Neuronal stem cell (in vitro differentiated cells): ENCODE measurements around the gene CACNB2.

Experiments
- DNase-seq: peaks from one replicate; pipeline ENCODE4 v3.0.0-alpha.2; 2013; ENCODE audit warnings: low spot score
- H2AFZ ChIP-seq: one replicate; pipeline ENCODE4 v1.6.1; 2013; ENCODE audit warnings: mild to moderate bottlenecking, low read length, inconsistent platforms
- H2AK5ac ChIP-seq: 2 replicates; pipeline ENCODE4 v1.6.1; 2013; ENCODE audit warnings: low read depth, mild to moderate bottlenecking, inconsistent platforms, low read length, moderate library complexity, mixed read lengths
- H2BK120ac ChIP-seq: 2 replicates; pipeline ENCODE4 v1.6.1; 2013; ENCODE audit warnings: low read depth, mild to moderate bottlenecking, inconsistent platforms, low read length, moderate library complexity, mixed read lengths
- H2BK12ac ChIP-seq: one replicate; pipeline ENCODE4 v1.6.1; 2013; ENCODE audit warnings: low read length, inconsistent platforms
- H2BK15ac ChIP-seq: 2 replicates; pipeline ENCODE4 v1.6.1; 2013; ENCODE audit warnings: mild to moderate bottlenecking, low read length, inconsistent platforms, mixed read lengths
- H2BK5ac ChIP-seq: one replicate; pipeline ENCODE4 v1.6.1; 2013; ENCODE audit warnings: inconsistent platforms, mild to moderate bottlenecking, low read length, moderate library complexity
- H3K14ac ChIP-seq: one replicate; pipeline ENCODE4 v1.6.1; 2013; ENCODE audit warnings: low read length, inconsistent platforms
- H3K18ac ChIP-seq: 2 replicates; pipeline ENCODE4 v1.6.1; 2013; ENCODE audit warnings: low read length, inconsistent platforms
- H3K23ac ChIP-seq: 2 replicates; pipeline ENCODE4 v1.6.1; 2013; ENCODE audit warnings: low read depth, mild to moderate bottlenecking, mixed read lengths, low read length, inconsistent platforms; ENCODE audit not compliant: poor library complexity
- H3K27ac ChIP-seq: replicated peaks from 3 replicates; pipeline ENCODE4 v1.5.1; 2013; ENCODE audit warnings: low read length, inconsistent platforms
- H3K27me3 ChIP-seq, 3 experiments: 2 replicates each; pipeline ENCODE4 v1.6.1; 2013; ENCODE audit warnings: low read length in 3 of 3, mild to moderate bottlenecking in 2 of 3, inconsistent platforms in 1 of 3, low read depth in 1 of 3, mixed read lengths in 1 of 3, moderate library complexity in 1 of 3; ENCODE audit not compliant: control insufficient read depth in 3 of 3, insufficient read depth in 3 of 3
- H3K36me3 ChIP-seq, 2 donors: replicated peaks in 1 of 2; 2 replicates each; pipeline ENCODE4 v1.6.1; 2013; ENCODE audit warnings: low read length in 2 of 2; ENCODE audit not compliant: control insufficient read depth in 2 of 2, insufficient read depth in 2 of 2
- H3K4ac ChIP-seq: 2 replicates; pipeline ENCODE4 v1.6.1; 2013; ENCODE audit warnings: inconsistent platforms, mild to moderate bottlenecking, low read length, moderate library complexity
- H3K4me1 ChIP-seq, 2 donors: 1 replicate in 1 of 2; 2 replicates in 1 of 2; pipeline ENCODE4 v1.6.1; 2013; ENCODE audit warnings: low read length in 2 of 2, low read depth in 1 of 2; ENCODE audit not compliant: control insufficient read depth in 2 of 2, insufficient read depth in 1 of 2
- H3K4me2 ChIP-seq: one replicate; pipeline ENCODE4 v1.6.1; 2013; ENCODE audit warnings: mild to moderate bottlenecking, low read length, inconsistent platforms; ENCODE audit not compliant: insufficient read depth, poor library complexity, severe bottlenecking
- H3K4me3 ChIP-seq, 2 donors: 2 replicates each; pipeline ENCODE4 v1.5.1; 2013; ENCODE audit warnings: low read length in 2 of 2, mild to moderate bottlenecking in 2 of 2, inconsistent platforms in 1 of 2, moderate library complexity in 1 of 2
- H3K79me1 ChIP-seq: one replicate; pipeline ENCODE4 v1.6.1; 2013; ENCODE audit warnings: low read depth, mild to moderate bottlenecking, inconsistent platforms, low read length, moderate library complexity
- H3K9ac ChIP-seq: one replicate; pipeline ENCODE4 v1.6.1; 2013; ENCODE audit warnings: mild to moderate bottlenecking, low read depth, low read length, inconsistent platforms; ENCODE audit not compliant: poor library complexity
- H3K9me3 ChIP-seq, 2 donors: replicated peaks in 1 of 2; 2 replicates each; pipeline versions ENCODE3 to v1.6.1; 2013; ENCODE audit warnings: low read length in 2 of 2, mild to moderate bottlenecking in 2 of 2, inconsistent platforms in 1 of 2, low read depth in 1 of 2, mixed read lengths in 1 of 2, moderate library complexity in 1 of 2; ENCODE audit not compliant: control insufficient read depth in 2 of 2, insufficient read depth in 1 of 2
- H4K8ac ChIP-seq: one replicate; pipeline ENCODE4 v1.6.1; 2013; ENCODE audit warnings: low read depth, mild to moderate bottlenecking, inconsistent platforms, low read length, moderate library complexity
- H4K91ac ChIP-seq: one replicate; pipeline ENCODE4 v1.6.1; 2013; ENCODE audit warnings: low read length, low read depth, mild to moderate bottlenecking, inconsistent platforms; ENCODE audit not compliant: poor library complexity
- WGBS, 2 donors: extraction: QIAGEN DNeasy Blood & Tissue Kit; methylation state at CpG; one replicate each; pipeline ENCODE4 v1.1.7; 2013; ENCODE audit warnings: missing lambda C conversion rate in 2 of 2, mixed read lengths in 1 of 2; ENCODE audit not compliant: insufficient read length in 2 of 2, insufficient replicate concordance in 1 of 2; ENCODE audit errors: extremely low coverage in 2 of 2; 5-methylcytosine and 5-hydroxymethylcytosine counted together

CACNB2 gene

GRCh38 chr10:18418541-18419215 lies 278.5 kb downstream of the CACNB2 start:
- no peak overlapping the region for H2BK12ac ChIP-seq
- H3K4me3 ChIP-seq: no peak overlapping the region
- no peaks in the 10 kb centered on the region for H3K79me1 ChIP-seq
- no peak overlapping the region for H4K8ac ChIP-seq
- no peak for DNase-seq
- H3K9me3 ChIP-seq: no peaks in the 10 kb centered on the region
- no peak overlapping the region for H2AK5ac ChIP-seq
- peak overlapping the region; percentile 51 for H2AFZ ChIP-seq
- H4K91ac ChIP-seq: no peak overlapping the region
- no peak overlapping the region for H3K9ac ChIP-seq
- H3K4me1 ChIP-seq: no peaks in the 10 kb centered on the region
- no CpG with 5 or more reads among the region's 9 CpGs for WGBS, 2 donors
- H3K27me3 ChIP-seq: no peaks in the 10 kb centered on the region
- H3K36me3 ChIP-seq: no peaks in the 10 kb centered on the region
- H3K23ac ChIP-seq: no peak overlapping the region
- H3K4me2 ChIP-seq: no peak overlapping the region
- no peak overlapping the region for H2BK15ac ChIP-seq
- H3K14ac ChIP-seq: no peak overlapping the region
- H3K18ac ChIP-seq: no peak overlapping the region
- H2BK120ac ChIP-seq: no peak overlapping the region
- no peak overlapping the region for H3K4ac ChIP-seq
- no peak overlapping the region for H2BK5ac ChIP-seq
- H3K27ac ChIP-seq: no peak overlapping the region

GRCh38 chr10:18419945-18420344 lies 279.7 kb downstream of the CACNB2 start:
- H2BK5ac ChIP-seq: no peak overlapping the region
- DNase-seq: no peak
- no peak overlapping the region for H4K91ac ChIP-seq
- no peak overlapping the region for H2AK5ac ChIP-seq
- H3K4ac ChIP-seq: no peak overlapping the region
- H2AFZ ChIP-seq: no peak overlapping the region
- H2BK120ac ChIP-seq: no peak overlapping the region
- H3K27me3 ChIP-seq: no peaks in the 10 kb centered on the region
- no peaks in the 10 kb centered on the region for H3K79me1 ChIP-seq
- WGBS, 2 donors: no CpG with 5 or more reads among the region's 2 CpGs
- no peak overlapping the region for H3K23ac ChIP-seq
- no peaks in the 10 kb centered on the region for H3K36me3 ChIP-seq
- no peaks in the 10 kb centered on the region for H3K9me3 ChIP-seq
- no peak overlapping the region for H3K14ac ChIP-seq
- no peak overlapping the region for H3K4me3 ChIP-seq
- no peak overlapping the region for H3K9ac ChIP-seq
- H3K4me1 ChIP-seq: no peaks in the 10 kb centered on the region
- H2BK15ac ChIP-seq: no peak overlapping the region
- H4K8ac ChIP-seq: no peak overlapping the region
- no peak overlapping the region for H2BK12ac ChIP-seq
- no peak overlapping the region for H3K18ac ChIP-seq
- H3K27ac ChIP-seq: no peak overlapping the region
- H3K4me2 ChIP-seq: no peak overlapping the region

- no peak overlapping the region for H2BK5ac ChIP-seq
- H3K9me3 ChIP-seq: no peaks in the 10 kb centered on the region
- no peaks in the 10 kb centered on the region for H3K79me1 ChIP-seq
- H2BK15ac ChIP-seq: no peak overlapping the region
- WGBS, 2 donors: no CpG with 5 or more reads among the region's 7 CpGs
- no peak overlapping the region for H3K23ac ChIP-seq
- no peak overlapping the region for H3K4ac ChIP-seq
- H3K27me3 ChIP-seq: no peaks in the 10 kb centered on the region
- no peak overlapping the region for H4K8ac ChIP-seq
- no peak overlapping the region for H2BK120ac ChIP-seq
- H2AFZ ChIP-seq: no peak overlapping the region
- no peak overlapping the region for H3K4me3 ChIP-seq
- H4K91ac ChIP-seq: no peak overlapping the region
- no peaks in the 10 kb centered on the region for H3K4me1 ChIP-seq
- no peak overlapping the region for H3K27ac ChIP-seq
- H2AK5ac ChIP-seq: no peak overlapping the region
- H2BK12ac ChIP-seq: no peak overlapping the region
- H3K14ac ChIP-seq: no peak overlapping the region
- DNase-seq: no peak
- no peak overlapping the region for H3K4me2 ChIP-seq
- no peak overlapping the region for H3K9ac ChIP-seq
- H3K36me3 ChIP-seq: no peaks in the 10 kb centered on the region
- no peak overlapping the region for H3K18ac ChIP-seq
These were observed 281.6 kb downstream of the CACNB2 start for GRCh38 chr10:18421726-18422293.

DNA sequence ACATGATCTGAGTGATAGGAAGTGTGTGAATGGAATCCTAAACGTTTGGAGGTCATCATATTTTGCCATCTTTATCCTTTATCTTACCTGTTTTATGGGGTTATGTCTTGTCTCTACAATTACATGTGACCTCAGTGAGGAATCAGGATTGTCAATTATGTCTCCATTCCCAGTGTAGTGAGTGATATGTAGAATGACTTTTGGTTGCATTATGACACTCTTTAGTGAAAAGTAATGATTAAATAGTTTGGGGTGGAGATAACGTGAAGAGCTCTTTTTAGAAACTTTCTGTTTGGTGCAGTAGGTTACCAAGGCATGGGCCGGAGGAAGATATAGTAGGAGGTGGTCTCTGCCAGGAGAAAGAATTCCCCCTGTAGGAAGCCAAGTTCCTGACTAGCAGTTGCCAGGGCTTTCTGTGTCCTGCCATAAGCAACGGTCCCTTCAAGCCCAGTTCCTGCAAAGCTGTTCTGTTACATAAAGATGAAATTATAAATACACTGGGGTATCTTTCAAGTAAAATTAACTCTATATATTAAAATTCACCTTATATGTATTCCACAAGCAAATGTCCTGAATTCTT lies 282.9 kb downstream of the CACNB2 start:
- H3K14ac ChIP-seq: no peak overlapping the region
- no peaks in the 10 kb centered on the region for H3K4me1 ChIP-seq
- no peak overlapping the region for H3K4me3 ChIP-seq
- no peak overlapping the region for H3K27ac ChIP-seq
- H2BK5ac ChIP-seq: no peak overlapping the region
- H2AFZ ChIP-seq: no peak overlapping the region
- no peaks in the 10 kb centered on the region for H3K79me1 ChIP-seq
- H2AK5ac ChIP-seq: no peak overlapping the region
- no peak overlapping the region for H2BK12ac ChIP-seq
- no peaks in the 10 kb centered on the region for H3K36me3 ChIP-seq
- no peak overlapping the region for H4K8ac ChIP-seq
- no peaks in the 10 kb centered on the region for H3K27me3 ChIP-seq
- H3K23ac ChIP-seq: no peak overlapping the region
- no peak overlapping the region for H2BK120ac ChIP-seq
- no peak overlapping the region for H3K4me2 ChIP-seq
- H2BK15ac ChIP-seq: no peak overlapping the region
- no peak overlapping the region for H3K9ac ChIP-seq
- no peaks in the 10 kb centered on the region for H3K9me3 ChIP-seq
- WGBS, 2 donors: no CpG with 5 or more reads among the region's 4 CpGs
- DNase-seq: no peak
- H3K4ac ChIP-seq: no peak overlapping the region
- H4K91ac ChIP-seq: no peak overlapping the region
- no peak overlapping the region for H3K18ac ChIP-seq
